Right atrium auricular region (tissue), 2 donors: Measurements from ENCODE around the gene TOX2. TPM values are rescaled to one million over a fixed set of nuclear protein-coding genes. Genes with fewer than 3 reads are reported as not detected.

Source experiments
- DNase-seq: peaks from one replicate; pipeline ENCODE4 v3.0.0-alpha.2; 2019; ENCODE audit warnings: low spot score
- H3K27ac ChIP-seq, 2 donors: fragments of 200-600 bp; sonication (generic); 1 replicate in 1 of 2; 2 replicates in 1 of 2; pipeline ENCODE4 v1.5.1; 2016 to 2019
- H3K27me3 ChIP-seq, 2 donors: fragments of 200-600 bp; sonication (generic); one replicate each; pipeline versions ENCODE4 v1.5.1 to v1.6.0; 2017 to 2019
- H3K36me3 ChIP-seq: fragments of 200-600 bp; sonication (generic); one replicate; pipeline ENCODE4 v1.5.1; 2016
- H3K4me1 ChIP-seq, 2 donors: fragments of 200-600 bp; sonication (generic); one replicate each; pipeline versions ENCODE4 v1.5.1 to v1.6.0; 2017 to 2019
- H3K4me3 ChIP-seq, 2 donors: fragments of 200-600 bp; sonication (generic); 1 replicate in 1 of 2; 2 replicates in 1 of 2; pipeline ENCODE4 v1.5.1; 2017 to 2019; ENCODE audit warnings: mild to moderate bottlenecking in 1 of 2, moderate library complexity in 1 of 2
- H3K9me3 ChIP-seq, 2 donors: fragments of 200-600 bp; sonication (generic); one replicate each; pipeline ENCODE4 v1.5.1; 2019
- total RNA-seq, 2 donors: library from RNA; depleted of rRNA; stranded (reverse); fragments of >200 nt; gene quantifications; one replicate each; pipeline ENCODE4 v1.1.0, GENCODE V29; 2016
- TF ChIP-seq, protein P1 (sequence below), 2 donors: fragments of 200-600 bp; sonication (generic); IDR thresholded peaks; one replicate each; pipeline ENCODE4 v1.5.1; 2019; ENCODE audit warnings: antibody characterized with exemption in 2 of 2

TOX2 gene
- total RNA-seq, 2 donors from 2014 or later = 0.30 to 0.63 TPM

GRCh38 chr20:44021186-44021585 is 106.5 kb downstream of the TOX2 start:
- DNase-seq = no peak
- H3K27me3 ChIP-seq = no peaks in the 10 kb centered on the region
- H3K36me3 ChIP-seq = no peaks in the 10 kb centered on the region
- no peak overlapping the region for H3K27ac ChIP-seq
- no peak overlapping the region for H3K4me3 ChIP-seq
- H3K4me1 ChIP-seq = peaks cover 0 to 11% of the 10 kb centered on the region in 2 donors
- no peaks in the 10 kb centered on the region for H3K9me3 ChIP-seq
- TF ChIP-seq, protein P1, sequence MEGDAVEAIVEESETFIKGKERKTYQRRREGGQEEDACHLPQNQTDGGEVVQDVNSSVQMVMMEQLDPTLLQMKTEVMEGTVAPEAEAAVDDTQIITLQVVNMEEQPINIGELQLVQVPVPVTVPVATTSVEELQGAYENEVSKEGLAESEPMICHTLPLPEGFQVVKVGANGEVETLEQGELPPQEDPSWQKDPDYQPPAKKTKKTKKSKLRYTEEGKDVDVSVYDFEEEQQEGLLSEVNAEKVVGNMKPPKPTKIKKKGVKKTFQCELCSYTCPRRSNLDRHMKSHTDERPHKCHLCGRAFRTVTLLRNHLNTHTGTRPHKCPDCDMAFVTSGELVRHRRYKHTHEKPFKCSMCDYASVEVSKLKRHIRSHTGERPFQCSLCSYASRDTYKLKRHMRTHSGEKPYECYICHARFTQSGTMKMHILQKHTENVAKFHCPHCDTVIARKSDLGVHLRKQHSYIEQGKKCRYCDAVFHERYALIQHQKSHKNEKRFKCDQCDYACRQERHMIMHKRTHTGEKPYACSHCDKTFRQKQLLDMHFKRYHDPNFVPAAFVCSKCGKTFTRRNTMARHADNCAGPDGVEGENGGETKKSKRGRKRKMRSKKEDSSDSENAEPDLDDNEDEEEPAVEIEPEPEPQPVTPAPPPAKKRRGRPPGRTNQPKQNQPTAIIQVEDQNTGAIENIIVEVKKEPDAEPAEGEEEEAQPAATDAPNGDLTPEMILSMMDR (IDR thresholded peaks at IDR 0.05) = no peak

- Histone ChIP-seq H3K9me3 (no peaks in the 10 kb centered on the region), H3K36me3 (no peaks in the 10 kb centered on the region), H3K27me3 (no peaks in the 10 kb centered on the region), H3K4me1 (peaks cover 0 to 11% of the 10 kb centered on the region in 2 donors), H3K27ac (no peak overlapping the region), H3K4me3 (no peak overlapping the region)
- TF ChIP-seq, protein P1 (IDR thresholded peaks at IDR 0.05) = no peak
- peak; percentile 21 for DNase-seq
These were observed 107.2 kb downstream of the TOX2 start for GRCh38 chr20:44021900-44022299.

DNA sequence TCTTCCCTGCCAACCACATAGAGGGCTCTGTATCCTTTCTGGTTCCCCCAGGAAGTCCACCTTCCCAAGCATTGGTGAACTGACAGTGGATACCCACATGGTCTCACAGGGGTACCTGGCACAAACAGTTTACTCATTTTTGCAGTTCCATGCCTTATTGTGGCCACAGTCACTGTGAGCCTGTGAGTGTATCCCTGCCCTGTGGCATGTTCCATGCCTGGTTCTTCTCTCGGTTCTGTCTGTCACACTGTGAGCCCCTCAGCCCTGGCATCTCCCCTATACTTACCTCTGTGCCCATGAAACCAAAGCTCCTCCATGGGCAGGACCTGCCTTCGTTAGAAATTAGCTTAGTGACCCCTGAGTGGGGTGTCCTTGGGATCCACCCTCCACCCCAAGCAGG is 107.8 kb downstream of the TOX2 start:
- TF ChIP-seq, protein P1 (IDR thresholded peaks at IDR 0.05) = no peak
- DNase-seq = peak; percentile 30
- peaks cover 0 to 11% of the 10 kb centered on the region in 2 donors for H3K4me1 ChIP-seq
- H3K27ac ChIP-seq = no peak overlapping the region
- no peaks in the 10 kb centered on the region for H3K36me3 ChIP-seq
- no peak overlapping the region for H3K4me3 ChIP-seq
- no peaks in the 10 kb centered on the region for H3K27me3 ChIP-seq
- H3K9me3 ChIP-seq = no peaks in the 10 kb centered on the region

DNA sequence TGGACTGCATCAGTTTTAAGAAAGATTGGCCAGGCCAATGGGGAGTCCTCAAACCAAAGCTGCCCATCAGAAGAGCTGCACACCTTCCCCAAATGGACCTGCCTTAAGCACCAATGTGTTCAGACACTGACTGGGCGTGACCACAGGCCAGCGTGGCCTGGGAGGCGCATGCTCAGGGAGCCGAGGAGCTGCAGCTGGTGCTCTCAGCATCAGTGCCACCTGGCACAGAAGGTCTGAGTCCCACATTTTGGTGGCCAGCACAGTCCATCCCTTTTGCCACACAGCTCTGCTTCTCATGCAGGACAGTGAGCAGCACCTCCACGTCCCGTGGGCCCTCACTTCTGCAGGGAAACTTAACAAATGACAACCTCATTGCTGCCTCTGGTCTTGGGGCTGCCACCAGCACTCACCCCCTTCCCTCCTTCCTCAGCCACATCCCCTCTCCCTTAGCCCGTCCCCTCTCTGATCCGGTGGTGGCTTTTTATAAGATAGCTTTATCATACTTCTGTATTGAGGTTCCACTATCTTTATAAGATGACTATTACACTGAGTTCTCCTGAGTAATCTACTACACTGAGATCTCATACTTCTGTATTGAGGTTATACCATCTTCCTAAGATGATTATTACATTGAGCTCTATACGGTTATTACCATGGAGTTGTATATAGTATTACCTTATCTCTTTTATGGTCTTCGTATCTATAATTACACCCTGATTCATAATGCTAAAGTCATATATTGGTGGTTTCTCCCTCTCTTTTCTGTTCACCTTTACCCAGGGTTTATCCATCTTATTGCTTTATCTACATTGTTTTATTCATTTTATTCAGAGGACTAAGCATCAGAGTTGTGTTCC is 109.1 kb downstream of the TOX2 start:
- no peak overlapping the region for H3K27ac ChIP-seq
- no peaks in the 10 kb centered on the region for H3K4me1 ChIP-seq
- no peaks in the 10 kb centered on the region for H3K36me3 ChIP-seq
- H3K9me3 ChIP-seq = no peaks in the 10 kb centered on the region
- no peak overlapping the region for H3K4me3 ChIP-seq
- no peak for DNase-seq
- TF ChIP-seq, protein P1 (IDR thresholded peaks at IDR 0.05) = no peak
- H3K27me3 ChIP-seq = no peaks in the 10 kb centered on the region

DNA sequence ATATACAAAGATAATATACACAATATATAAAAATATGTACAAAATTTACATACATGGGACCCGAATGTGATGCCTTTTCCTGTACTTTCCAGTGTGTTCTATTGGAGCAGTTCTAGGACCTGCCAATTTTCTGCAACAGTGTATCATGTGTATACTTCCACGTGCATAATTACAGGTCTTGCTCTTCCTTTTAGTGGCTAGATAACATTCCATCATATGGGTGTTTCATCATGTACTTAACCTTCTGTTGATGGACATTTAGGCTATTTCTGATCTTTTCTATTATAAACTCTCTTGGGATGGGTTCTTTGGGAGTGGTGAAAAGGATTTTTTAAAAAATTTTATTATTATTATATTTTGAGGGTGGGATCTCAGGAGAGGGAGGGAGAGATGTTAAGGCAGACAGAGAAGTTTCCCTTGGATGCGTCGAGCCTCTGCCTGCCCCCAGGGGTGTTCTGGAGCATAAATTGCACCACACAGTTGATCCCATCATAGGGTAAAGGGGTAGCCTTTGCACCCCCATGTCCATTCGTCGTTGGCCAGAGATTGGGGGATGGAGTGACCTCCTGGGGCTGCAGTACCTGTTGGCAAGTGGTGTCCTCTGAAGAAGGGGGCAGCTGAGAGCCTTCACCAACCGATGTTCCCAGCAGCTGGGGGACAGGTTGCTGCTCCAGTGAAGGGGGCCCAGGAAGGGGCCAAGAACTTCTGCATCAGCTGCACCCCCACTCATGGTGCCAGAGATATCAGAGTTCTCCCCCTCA is 110.3 kb downstream of the TOX2 start:
- no peaks in the 10 kb centered on the region for H3K9me3 ChIP-seq
- no peaks in the 10 kb centered on the region for H3K36me3 ChIP-seq
- DNase-seq = no peak
- TF ChIP-seq, protein P1 (IDR thresholded peaks at IDR 0.05) = no peak
- H3K27ac ChIP-seq = no peak overlapping the region
- no peaks in the 10 kb centered on the region for H3K4me1 ChIP-seq
- no peaks in the 10 kb centered on the region for H3K27me3 ChIP-seq
- no peak overlapping the region for H3K4me3 ChIP-seq
